NCI-H345 (cell line): ENCODE data around the gene KANSL1L.

ENCODE experiments used
- DNase-seq: peaks from one replicate; lab custom pipeline; 2025; lab: John Stamatoyannopoulos, UW

The KANSL1L gene

GRCh38 chr2:209993968-209994367 is 177.2 kb downstream of the KANSL1L start:
- DNase-seq = no peak

- no peak for DNase-seq
These were observed 180.4 kb downstream of the KANSL1L start for GRCh38 chr2:209990838-209991237.

- DNase-seq = no peak
These were observed 183.2 kb downstream of the KANSL1L start for GRCh38 chr2:209988010-209988409.

- no peak for DNase-seq
These were observed 184.8 kb downstream of the KANSL1L start for GRCh38 chr2:209986415-209986814.

- no peak for DNase-seq
These were observed 185.3 kb downstream of the KANSL1L start for GRCh38 chr2:209985874-209986273.

- no peak for DNase-seq
These were observed 186.9 kb downstream of the KANSL1L start for GRCh38 chr2:209984291-209984690.

GRCh38 chr2:209977386-209978239 is 193.6 kb downstream of the KANSL1L start:
- DNase-seq = peak; percentile 36

GRCh38 chr2:209976698-209977385 is 194.4 kb downstream of the KANSL1L start:
- no peak for DNase-seq

- DNase-seq = no peak
These were observed 196.6 kb downstream of the KANSL1L start for GRCh38 chr2:209974576-209974975.

- DNase-seq = no peak
These were observed 197.9 kb downstream of the KANSL1L start for GRCh38 chr2:209973328-209973727.
